ENCODE data around the gene TBC1D22B.

- TF ChIP-seq, protein P1, sequence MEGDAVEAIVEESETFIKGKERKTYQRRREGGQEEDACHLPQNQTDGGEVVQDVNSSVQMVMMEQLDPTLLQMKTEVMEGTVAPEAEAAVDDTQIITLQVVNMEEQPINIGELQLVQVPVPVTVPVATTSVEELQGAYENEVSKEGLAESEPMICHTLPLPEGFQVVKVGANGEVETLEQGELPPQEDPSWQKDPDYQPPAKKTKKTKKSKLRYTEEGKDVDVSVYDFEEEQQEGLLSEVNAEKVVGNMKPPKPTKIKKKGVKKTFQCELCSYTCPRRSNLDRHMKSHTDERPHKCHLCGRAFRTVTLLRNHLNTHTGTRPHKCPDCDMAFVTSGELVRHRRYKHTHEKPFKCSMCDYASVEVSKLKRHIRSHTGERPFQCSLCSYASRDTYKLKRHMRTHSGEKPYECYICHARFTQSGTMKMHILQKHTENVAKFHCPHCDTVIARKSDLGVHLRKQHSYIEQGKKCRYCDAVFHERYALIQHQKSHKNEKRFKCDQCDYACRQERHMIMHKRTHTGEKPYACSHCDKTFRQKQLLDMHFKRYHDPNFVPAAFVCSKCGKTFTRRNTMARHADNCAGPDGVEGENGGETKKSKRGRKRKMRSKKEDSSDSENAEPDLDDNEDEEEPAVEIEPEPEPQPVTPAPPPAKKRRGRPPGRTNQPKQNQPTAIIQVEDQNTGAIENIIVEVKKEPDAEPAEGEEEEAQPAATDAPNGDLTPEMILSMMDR (IDR thresholded peaks at IDR 0.05), result no peak
- TF ChIP-seq POLR2AphosphoS5 (IDR thresholded peaks at IDR 0.05) (no peak), POLR2A (IDR thresholded peaks at IDR 0.05) (no peak), EP300 (IDR thresholded peaks at IDR 0.05) (no peak)
These were observed 85.7 kb downstream of the TBC1D22B start for GRCh38 chr6:37343248-37343647.
